Measurements from ENCODE around the gene FAF2.
"Not testable (repeated sequence)": the region's sequence is repeated elsewhere in the genome, so short reads cannot be mapped to it uniquely, and the experiment has no call there.

FAF2 gene

GRCh38 chr5:176447978-176448608, at the start of gene FAF2:
TSS of gene FAF2 (plus strand) at chr5:176448385. CDS start at chr5:176448408, 23 bp downstream.
- in situ Hi-C loops (cut with HindIII; ENCODE audit: low sequenced_read_pairs), result loop anchor here (25.0 kb wide), 1 partner anchor 164 kb away; the partner anchor contains the start of gene GPRIN1

DNA sequence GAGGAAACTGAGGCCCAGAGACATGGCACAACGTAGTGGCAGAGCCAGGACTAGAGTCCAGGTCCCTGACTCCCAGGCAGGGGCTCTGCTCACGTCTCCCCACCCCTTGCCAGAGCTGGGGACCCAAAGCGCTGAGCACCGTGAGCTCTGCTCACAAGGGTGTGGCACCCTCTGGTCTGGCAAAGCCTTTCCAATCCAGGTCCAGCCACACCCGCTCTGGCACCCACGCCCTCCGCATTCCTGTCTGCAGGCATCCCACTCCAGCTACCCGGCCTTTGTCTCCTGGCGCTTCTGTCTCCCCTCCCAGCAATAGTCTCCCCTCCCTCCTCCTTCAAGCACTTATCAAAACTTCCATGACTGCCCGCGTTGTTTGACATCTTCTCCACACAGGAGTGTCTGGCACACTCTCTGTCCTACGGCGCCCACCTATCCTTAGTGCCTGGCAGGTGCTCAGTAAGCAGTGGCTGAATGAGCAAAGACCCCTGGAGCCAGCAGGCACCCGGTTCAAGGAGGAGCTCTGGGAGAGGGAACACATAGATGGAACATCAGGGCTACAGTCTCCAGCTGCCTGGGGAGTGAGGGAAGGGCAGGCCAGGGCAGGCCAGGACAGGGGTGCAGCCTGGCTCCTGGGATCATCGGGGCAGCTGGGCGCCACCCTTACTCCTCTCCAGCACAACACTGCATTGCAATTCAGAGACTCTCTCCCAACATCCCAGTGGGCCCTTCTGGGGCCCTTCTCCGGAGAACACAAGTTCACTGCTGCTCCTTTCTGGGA, 47.6 kb upstream of the FAF2 start:
- in situ Hi-C loops (cut with HindIII; ENCODE audit: low sequenced_read_pairs), result no loop called here

DNA sequence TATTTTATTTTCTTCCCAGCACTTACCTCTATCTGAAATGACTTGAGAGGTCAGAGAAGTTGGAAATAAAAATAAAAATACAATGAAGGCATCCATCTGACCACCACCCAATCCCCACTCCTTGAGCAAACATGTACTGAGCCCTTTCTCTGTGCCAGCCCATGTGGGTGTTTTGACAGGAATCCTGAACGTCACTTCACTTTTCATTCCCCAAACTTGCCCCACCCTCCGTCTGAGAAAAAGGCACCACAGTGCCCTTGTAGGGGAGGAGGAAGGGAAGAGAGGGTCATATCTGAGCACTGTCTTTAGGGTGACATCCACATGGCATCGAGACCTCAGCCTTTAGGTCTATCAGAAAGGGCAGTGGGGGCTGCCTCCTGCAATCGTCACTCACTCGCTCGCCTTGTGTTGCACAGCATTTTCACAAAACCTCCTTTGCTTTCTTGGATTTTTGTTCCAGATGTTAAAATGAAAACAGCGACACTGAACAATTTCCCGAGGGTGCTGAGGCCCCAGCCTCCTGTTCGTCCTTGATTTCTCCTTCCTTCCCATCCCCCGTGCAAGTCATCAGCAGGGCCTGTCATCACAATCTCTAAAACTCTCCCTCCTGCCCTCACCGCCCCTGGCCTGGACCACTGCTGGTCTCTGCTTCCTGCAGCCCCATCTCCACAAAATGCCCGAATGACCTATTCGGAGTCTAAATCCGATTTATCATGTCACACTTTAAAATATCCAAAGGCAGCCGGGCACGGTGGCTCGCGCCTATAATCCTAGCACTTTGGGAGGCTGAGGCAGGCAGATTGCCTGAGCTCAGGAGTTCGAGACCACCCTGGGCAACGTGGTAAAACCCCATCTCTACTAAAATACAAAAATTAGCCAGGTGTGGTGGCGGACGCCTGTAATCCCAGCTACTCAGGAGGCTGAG, 46.6 kb upstream of the FAF2 start:
- in situ Hi-C loops (cut with HindIII; ENCODE audit: low sequenced_read_pairs), result no loop called here

- in situ Hi-C loops (cut with HindIII; ENCODE audit: low sequenced_read_pairs), result no loop called here
These were observed 42.3 kb upstream of the FAF2 start for GRCh38 chr5:176405656-176406435.

GRCh38 chr5:176406436-176407052, 41.6 kb upstream of the FAF2 start:
- in situ Hi-C loops (cut with HindIII; ENCODE audit: low sequenced_read_pairs), result no loop called here

DNA sequence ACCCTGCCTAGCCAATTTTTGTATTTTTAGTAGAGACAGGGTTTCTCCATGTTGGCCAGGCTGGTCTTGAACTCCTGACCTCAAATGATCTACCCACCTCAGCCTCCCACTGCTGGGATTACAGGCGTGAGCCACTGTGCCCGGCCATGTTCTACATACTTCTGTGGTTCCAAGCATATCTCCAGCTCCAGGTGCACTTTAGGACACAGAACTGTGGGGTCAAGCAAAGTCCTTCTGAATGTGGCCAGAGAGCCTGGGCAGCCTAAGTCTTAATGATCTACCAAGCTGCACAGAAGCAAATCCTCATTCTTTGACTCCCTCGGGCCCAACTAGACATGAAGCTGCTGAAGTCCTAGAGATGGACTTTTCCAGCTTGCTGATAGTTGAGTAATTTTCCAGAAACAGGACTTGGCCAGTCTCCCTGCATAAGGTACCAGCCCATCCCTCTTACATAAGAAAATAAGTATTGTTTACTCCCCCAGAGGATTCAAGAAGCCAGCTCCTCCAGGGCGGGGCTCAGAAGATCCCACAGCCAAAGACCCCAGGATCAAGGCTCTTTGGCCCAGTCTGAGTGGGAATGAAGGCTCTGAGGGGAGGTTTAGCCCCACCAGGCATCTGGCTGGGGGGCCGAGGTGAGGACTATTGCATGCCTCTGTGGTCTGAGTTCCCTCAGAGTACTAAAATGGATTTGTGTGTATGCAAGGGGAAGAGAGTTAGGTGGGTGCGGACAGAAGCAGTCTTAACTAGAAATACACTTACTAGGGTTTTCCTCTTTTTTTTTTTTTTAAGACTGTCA, 40.5 kb upstream of the FAF2 start:
- in situ Hi-C loops (cut with HindIII; ENCODE audit: low sequenced_read_pairs), result no loop called here

- in situ Hi-C loops (cut with HindIII; ENCODE audit: low sequenced_read_pairs), result not testable (repeated sequence)
These were observed 40.0 kb upstream of the FAF2 start for GRCh38 chr5:176408252-176408573.

DNA sequence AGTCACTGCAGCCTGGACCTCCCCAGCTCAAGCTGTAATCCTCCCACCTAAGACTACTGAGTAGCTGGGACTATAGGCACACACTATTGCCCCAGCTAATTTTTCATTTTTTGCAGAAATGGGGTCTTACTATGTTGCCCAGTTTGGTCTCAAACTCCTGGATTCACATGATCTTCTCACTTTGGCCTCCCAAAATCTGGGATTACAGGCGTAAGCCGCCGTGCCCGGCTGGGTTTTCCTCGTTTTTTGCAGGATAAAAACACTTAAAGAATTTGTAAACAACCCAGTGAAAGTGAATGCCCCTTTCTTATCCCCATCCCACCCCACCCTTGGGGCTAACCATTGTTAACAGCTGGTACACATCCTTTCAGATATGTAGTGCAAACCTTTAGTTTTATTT, 39.6 kb upstream of the FAF2 start:
- in situ Hi-C loops (cut with HindIII; ENCODE audit: low sequenced_read_pairs), result no loop called here

- in situ Hi-C loops (cut with HindIII; ENCODE audit: low sequenced_read_pairs), result no loop called here
These were observed 38.4 kb upstream of the FAF2 start for GRCh38 chr5:176409765-176410164.

GRCh38 chr5:176410486-176411180, 37.6 kb upstream of the FAF2 start:
- in situ Hi-C loops (cut with HindIII; ENCODE audit: low sequenced_read_pairs), result no loop called here

- in situ Hi-C loops (cut with HindIII; ENCODE audit: low sequenced_read_pairs), result no loop called here
These were observed 35.5 kb upstream of the FAF2 start for GRCh38 chr5:176412517-176413254.

DNA sequence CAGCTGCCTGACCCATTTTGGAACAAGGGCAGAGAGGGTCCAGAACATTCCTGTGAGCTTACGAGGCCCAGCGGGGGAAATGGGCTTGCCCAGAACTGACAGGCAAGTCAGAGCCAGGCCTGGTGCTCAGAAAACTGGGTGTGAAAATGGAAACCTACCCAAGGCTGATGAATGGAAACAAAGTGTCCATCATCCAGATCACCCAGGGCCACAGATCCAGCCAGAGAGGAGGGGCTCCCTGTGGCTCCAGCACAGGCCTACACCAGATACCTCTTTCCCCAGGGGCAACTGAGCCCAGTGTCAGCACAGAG, 35.0 kb upstream of the FAF2 start:
- in situ Hi-C loops (cut with HindIII; ENCODE audit: low sequenced_read_pairs), result no loop called here

GRCh38 chr5:176413709-176414191, 34.4 kb upstream of the FAF2 start:
- in situ Hi-C loops (cut with HindIII; ENCODE audit: low sequenced_read_pairs), result no loop called here

GRCh38 chr5:176414704-176415103, 33.5 kb upstream of the FAF2 start:
- in situ Hi-C loops (cut with HindIII; ENCODE audit: low sequenced_read_pairs), result no loop called here

GRCh38 chr5:176415240-176415951, 32.8 kb upstream of the FAF2 start:
- in situ Hi-C loops (cut with HindIII; ENCODE audit: low sequenced_read_pairs), result no loop called here

GRCh38 chr5:176415952-176416924, 31.9 kb upstream of the FAF2 start, which contains the start of gene CLTB:
TSS of gene CLTB (minus strand) at chr5:176416539. CDS start at chr5:176416363, 176 bp downstream.
- in situ Hi-C loops (cut with HindIII; ENCODE audit: low sequenced_read_pairs), result no loop called here

Measured in endothelial cell of hepatic sinusoid (primary cell).